HL-60/S4 treated with phorbol 12-myristate 13-acetate at 8.2 ng/mL for 4 days and 3 days (cell line): ENCODE results near the gene MYH16.
"Not testable (repeated sequence)": the region's sequence is repeated elsewhere in the genome, so short reads cannot be mapped to it uniquely, and the experiment has no call there.

Experiments used
- in situ Hi-C: fragments of 300-500 bp; cut with MboI; formaldehyde crosslinking; loops from 2 replicates; pipeline ENCODE4 v1.15.0; 2022; ENCODE audit warnings: low sequenced_read_pairs

The MYH16 gene

GRCh38 chr7:99344061-99344647 is 71.5 kb downstream of the MYH16 start:
- in situ Hi-C loops, result loop anchor here (25.0 kb wide), 1 partner anchor 432 kb away; no protein-coding TSS in a partner anchor

- in situ Hi-C loops, result not testable (repeated sequence)
These were observed 78.0 kb downstream of the MYH16 start for GRCh38 chr7:99350641-99351040.

GRCh38 chr7:99352247-99352646 is 79.6 kb downstream of the MYH16 start:
- in situ Hi-C loops, result no loop called here

GRCh38 chr7:99355098-99355497 is 82.5 kb downstream of the MYH16 start:
- in situ Hi-C loops, result no loop called here

- in situ Hi-C loops, result no loop called here
These were observed 85.3 kb downstream of the MYH16 start for GRCh38 chr7:99357701-99358490.

GRCh38 chr7:99358521-99358920 is 85.9 kb downstream of the MYH16 start:
- in situ Hi-C loops, result not testable (repeated sequence)

GRCh38 chr7:99359465-99360154 is 87.0 kb downstream of the MYH16 start:
- in situ Hi-C loops, result no loop called here
